Kidney (tissue), 14 donors: ENCODE data around the gene RHO. TPM values are rescaled to one million over a fixed set of nuclear protein-coding genes. Genes with fewer than 3 reads are reported as not detected.

Experiments used
- DNase-seq, 5 donors: peaks; one replicate each; pipeline ENCODE4 v3.0.0-alpha.2; 2013 to 2020
- FAIRE-seq: peaks from 2 replicates; lab custom pipeline; 2012; peaks lifted over from hg19 to GRCh38; lab: Jason Lieb, UNC
- H3K27ac ChIP-seq, 2 donors: one replicate each; pipeline ENCODE4 v1.7.0; 2013; ENCODE audit warnings: low read depth in 2 of 2, low read length in 2 of 2, inconsistent platforms in 1 of 2
- H3K27me3 ChIP-seq: one replicate; pipeline ENCODE4 v1.7.1; 2013; ENCODE audit warnings: low read length, inconsistent platforms; ENCODE audit not compliant: control insufficient read depth, insufficient read depth
- H3K36me3 ChIP-seq, 3 donors: one replicate each; pipeline versions ENCODE4 v1.7.0 to v1.7.1; 2013; ENCODE audit warnings: low read length in 3 of 3, control low read depth in 1 of 3, inconsistent platforms in 1 of 3; ENCODE audit not compliant: insufficient read depth in 3 of 3, control insufficient read depth in 2 of 3
- H3K4me1 ChIP-seq, 3 donors: one replicate each; pipeline versions ENCODE4 v1.7.0 to v1.7.1; 2013; ENCODE audit warnings: low read length in 3 of 3, inconsistent platforms in 1 of 3, low read depth in 1 of 3; ENCODE audit not compliant: control insufficient read depth in 2 of 3, insufficient read depth in 2 of 3
- H3K4me3 ChIP-seq, 3 donors: one replicate each; pipeline versions ENCODE4 v1.7.0 to v1.8.1; 2013; ENCODE audit warnings: low read length in 3 of 3, control low read depth in 1 of 3, inconsistent platforms in 1 of 3
- H3K9ac ChIP-seq, 3 donors: one replicate each; pipeline versions ENCODE4 v1.7.0 to v1.7.1; 2013; ENCODE audit warnings: low read length in 3 of 3, control low read depth in 1 of 3, inconsistent platforms in 1 of 3
- H3K9me3 ChIP-seq, 3 donors: one replicate each; pipeline versions ENCODE4 v1.7.0 to v1.7.1; 2013; ENCODE audit warnings: low read length in 3 of 3, control low read depth in 1 of 3, inconsistent platforms in 1 of 3; ENCODE audit not compliant: control insufficient read depth in 2 of 3, insufficient read depth in 1 of 3
- CTCF ChIP-seq: IDR thresholded peaks from 3 replicates; pipeline ENCODE4 v1.5.1; 2012; ENCODE audit warnings: mild to moderate bottlenecking, moderate library complexity, borderline replicate concordance; ENCODE audit not compliant: insufficient read depth; ENCODE audit errors: extremely low read depth
- intact Hi-C: fragments of 100-400 bp; cut with DNase I; formaldehyde crosslinking; loops from one replicate; pipeline ENCODE4 v1.11.1; 2022
- polyA plus RNA-seq: library from polyadenylated mRNA; stranded (reverse); fragments of 350-450 nt; fragmentation: Illumina TruSeq; extraction: RNeasy Lipid Tissue Mini Kit (QIAGEN cat#74804); gene quantifications from one replicate; pipeline ENCODE4 v1.2.3, GENCODE V29; 2014; ENCODE audit warnings: low read depth, low replicate concordance; ENCODE audit not compliant: insufficient read depth
- total RNA-seq: library from RNA; stranded (reverse); fragmentation: NEBNext Ultra II Directional; extraction: Animal tissue kit (Norgen Biotek cat#: 25700); gene quantifications from one replicate; pipeline ENCODE4 v1.2.1, GENCODE V29; 2021
- donor health status: control.
- donor health status: control.
- donor health status: control.
- donor health status: control.
- donor health status: control.
- donor health status: DM: yes; HTN: yes; CAD: no.
- donor health status: Normal renal cell carcinoma (clear cell type).

RHO gene
- total and polyA plus RNA-seq, 2 donors from 2014 or later, result not detected

GRCh38 chr3:129573493-129573892 is 45.1 kb downstream of the RHO start:
- H3K9me3 ChIP-seq, result no peaks in the 10 kb centered on the region
- no peaks in the 10 kb centered on the region for H3K27me3 ChIP-seq
- intact Hi-C loops, result no loop called here
- no peak for DNase-seq
- H3K36me3 ChIP-seq, result peaks cover 0 to 4% (median 3%) of the 10 kb centered on the region in 3 donors
- peaks cover 0 to 11% (median 0%) of the 10 kb centered on the region in 3 donors for H3K4me1 ChIP-seq
- H3K4me3 ChIP-seq, result no peak overlapping the region
- no peak for FAIRE-seq
- no peak overlapping the region for H3K27ac ChIP-seq
- H3K9ac ChIP-seq, result no peak overlapping the region
- no peak for TF ChIP-seq CTCF

- Histone ChIP-seq H3K4me3 (no peak overlapping the region), H3K9me3 (no peaks in the 10 kb centered on the region), H3K36me3 (peaks cover 0 to 4% (median 3%) of the 10 kb centered on the region in 3 donors), H3K27me3 (no peaks in the 10 kb centered on the region), H3K9ac (no peak overlapping the region), H3K27ac (no peak overlapping the region), H3K4me1 (peaks cover 0 to 11% (median 0%) of the 10 kb centered on the region in 3 donors)
- DNase-seq (no peak), FAIRE-seq (no peak)
- TF ChIP-seq CTCF, result no peak
- intact Hi-C loops, result no loop called here
Observed at GRCh38 chr3:129574206-129574605, 45.8 kb downstream of the RHO start.

DNA sequence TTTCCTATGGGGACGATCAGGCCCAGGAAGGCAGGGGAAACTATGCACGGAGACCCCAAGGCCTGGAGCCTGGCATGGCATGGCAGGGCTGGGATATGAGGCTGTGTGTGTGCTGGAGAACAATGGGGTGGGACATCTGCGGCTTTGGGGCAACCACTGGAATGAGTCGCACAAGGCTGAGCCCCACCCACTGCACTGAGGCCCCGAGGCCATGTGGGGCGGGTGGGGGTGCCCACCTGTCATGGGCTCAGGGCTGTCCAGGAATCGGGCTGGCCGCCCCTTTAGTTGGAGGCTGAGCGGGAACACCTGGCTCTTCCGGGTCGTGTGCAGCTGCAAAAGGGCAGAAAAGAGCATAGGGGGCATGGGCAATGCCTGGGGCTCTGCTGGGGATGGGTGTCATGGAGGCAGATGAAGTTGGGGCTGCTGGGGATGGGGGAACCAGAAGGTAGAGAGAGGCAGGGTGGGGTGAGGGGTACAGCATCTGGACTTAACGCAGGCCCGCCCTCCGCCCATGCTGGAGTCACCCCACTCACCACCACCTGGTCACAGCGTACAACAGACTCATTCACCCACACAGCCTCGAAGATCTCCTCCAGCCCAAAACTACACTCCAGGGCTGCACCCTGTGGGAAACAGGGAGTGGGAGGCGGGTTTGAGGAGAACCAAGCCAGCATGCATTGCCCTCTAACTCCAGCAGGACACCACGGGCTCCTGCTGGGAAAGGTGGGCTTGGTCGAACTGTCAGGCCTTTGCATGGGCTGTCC is 47.0 kb downstream of the RHO start:
- Histone ChIP-seq H3K27me3 (no peaks in the 10 kb centered on the region), H3K36me3 (peaks cover 0 to 3% (median 0%) of the 10 kb centered on the region in 3 donors), H3K4me1 (peaks cover 0 to 11% (median 0%) of the 10 kb centered on the region in 3 donors), H3K9me3 (no peaks in the 10 kb centered on the region), H3K9ac (no peak overlapping the region), H3K27ac (no peak overlapping the region), H3K4me3 (no peak overlapping the region)
- intact Hi-C loops, result no loop called here
- FAIRE-seq (no peak), DNase-seq (no peak)
- TF ChIP-seq CTCF, result no peak
